PC-3 (cell line): ENCODE measurements around the gene OTOR.

Experiments
- EZH2 ChIP-seq: fragments of 300-600 bp; sonication (generic); IDR thresholded peaks from one replicate; pipeline ENCODE4 v1.6.1; 2017; ENCODE audit warnings: antibody characterized with exemption, mild to moderate bottlenecking, low read length; ENCODE audit not compliant: unreplicated experiment
- TF ChIP-seq, protein P1 (sequence below): fragments of 300-600 bp; sonication (generic); conservative IDR thresholded peaks from 2 replicates; pipeline ENCODE4 v1.5.1; 2017; ENCODE audit warnings: antibody characterized with exemption, low read depth, mild to moderate bottlenecking, low read length

DNA sequence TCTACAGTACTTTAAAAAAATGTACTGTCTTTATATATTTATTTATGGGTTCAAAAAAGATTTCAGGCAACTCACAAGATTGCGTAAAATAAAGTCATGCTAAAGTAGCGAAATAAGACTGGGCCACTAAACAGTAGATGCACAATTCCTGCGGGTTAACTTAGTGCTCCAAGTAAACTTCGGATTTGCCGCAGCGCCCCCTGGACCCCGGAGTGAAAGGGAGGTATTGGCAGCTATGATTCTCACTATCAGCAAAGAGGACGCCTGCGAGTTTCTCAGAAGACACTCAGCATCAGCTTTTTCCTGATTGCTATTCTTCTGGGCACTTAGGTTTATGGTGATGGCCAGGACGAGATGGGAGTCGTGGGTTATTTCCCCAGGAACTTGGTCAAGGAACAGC lies 1.4 kb downstream of the OTOR start:
- TF ChIP-seq, protein P1, sequence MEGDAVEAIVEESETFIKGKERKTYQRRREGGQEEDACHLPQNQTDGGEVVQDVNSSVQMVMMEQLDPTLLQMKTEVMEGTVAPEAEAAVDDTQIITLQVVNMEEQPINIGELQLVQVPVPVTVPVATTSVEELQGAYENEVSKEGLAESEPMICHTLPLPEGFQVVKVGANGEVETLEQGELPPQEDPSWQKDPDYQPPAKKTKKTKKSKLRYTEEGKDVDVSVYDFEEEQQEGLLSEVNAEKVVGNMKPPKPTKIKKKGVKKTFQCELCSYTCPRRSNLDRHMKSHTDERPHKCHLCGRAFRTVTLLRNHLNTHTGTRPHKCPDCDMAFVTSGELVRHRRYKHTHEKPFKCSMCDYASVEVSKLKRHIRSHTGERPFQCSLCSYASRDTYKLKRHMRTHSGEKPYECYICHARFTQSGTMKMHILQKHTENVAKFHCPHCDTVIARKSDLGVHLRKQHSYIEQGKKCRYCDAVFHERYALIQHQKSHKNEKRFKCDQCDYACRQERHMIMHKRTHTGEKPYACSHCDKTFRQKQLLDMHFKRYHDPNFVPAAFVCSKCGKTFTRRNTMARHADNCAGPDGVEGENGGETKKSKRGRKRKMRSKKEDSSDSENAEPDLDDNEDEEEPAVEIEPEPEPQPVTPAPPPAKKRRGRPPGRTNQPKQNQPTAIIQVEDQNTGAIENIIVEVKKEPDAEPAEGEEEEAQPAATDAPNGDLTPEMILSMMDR: peak; percentile 35; the same call in 1 of the 2 replicates
- no peak for TF ChIP-seq EZH2
